IPS DF 6.9 (cell line): ENCODE measurements around the gene AANAT.

Experiments
- DNase-seq: peaks from one replicate; pipeline ENCODE4 v3.0.0-alpha.2; 2013; ENCODE audit warnings: low read depth, low spot score
- H3K27ac ChIP-seq: one replicate; pipeline ENCODE4 v1.5.1; 2013; ENCODE audit warnings: low read length, control low read depth
- H3K27me3 ChIP-seq: 2 replicates; pipeline ENCODE4 v1.6.1; 2013; ENCODE audit warnings: mild to moderate bottlenecking, low read length; ENCODE audit not compliant: control insufficient read depth, insufficient read depth
- H3K36me3 ChIP-seq: 2 replicates; pipeline ENCODE4 v1.6.1; 2013; ENCODE audit warnings: low read length; ENCODE audit not compliant: control insufficient read depth, insufficient read depth
- H3K4me1 ChIP-seq: 2 replicates; pipeline ENCODE4 v1.6.1; 2013; ENCODE audit warnings: low read length; ENCODE audit not compliant: control insufficient read depth, insufficient read depth
- H3K4me3 ChIP-seq: 2 replicates; pipeline ENCODE4 v1.5.1; 2013; ENCODE audit warnings: mild to moderate bottlenecking, low read length
- H3K9me3 ChIP-seq: 2 replicates; pipeline ENCODE4 v1.6.1; 2013; ENCODE audit warnings: low read length, inconsistent platforms; ENCODE audit not compliant: control insufficient read depth, insufficient read depth
- WGBS: extraction: QIAGEN DNeasy Blood & Tissue Kit; methylation state at CpG from one replicate; pipeline ENCODE4 v1.1.7; 2013; ENCODE audit warnings: mixed read lengths, missing lambda C conversion rate; ENCODE audit not compliant: insufficient read length, insufficient coverage; 5-methylcytosine and 5-hydroxymethylcytosine counted together

The AANAT gene

DNA sequence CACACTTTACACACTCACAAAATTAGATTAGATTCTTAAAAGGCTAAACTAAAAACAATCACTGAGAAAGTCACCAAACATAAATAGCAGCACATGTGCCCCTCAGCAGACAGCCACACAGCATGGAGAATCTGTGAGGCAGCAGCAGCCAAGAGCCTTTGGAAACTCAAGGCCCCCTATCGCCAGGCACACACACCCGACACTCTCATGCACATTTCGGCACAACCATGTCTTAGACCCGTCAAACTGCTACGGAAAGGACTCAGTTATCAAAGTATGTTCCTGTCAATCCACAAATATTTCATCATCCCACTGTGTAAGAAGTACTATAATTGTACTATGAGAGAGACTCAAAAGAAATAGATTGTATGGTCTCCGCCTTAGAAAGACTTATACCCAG is 35.4 kb upstream of the AANAT start:
- H3K36me3 ChIP-seq, result no peaks in the 10 kb centered on the region
- H3K4me3 ChIP-seq, result no peak overlapping the region
- no peaks in the 10 kb centered on the region for H3K9me3 ChIP-seq
- no peak for DNase-seq
- H3K4me1 ChIP-seq, result peaks cover 2% of the 10 kb centered on the region; the same call in 1 of the 2 replicates
- no peaks in the 10 kb centered on the region for H3K27me3 ChIP-seq
- H3K27ac ChIP-seq, result no peak overlapping the region
- WGBS, result no CpG with 5 or more reads among the region's 6 CpGs

DNA sequence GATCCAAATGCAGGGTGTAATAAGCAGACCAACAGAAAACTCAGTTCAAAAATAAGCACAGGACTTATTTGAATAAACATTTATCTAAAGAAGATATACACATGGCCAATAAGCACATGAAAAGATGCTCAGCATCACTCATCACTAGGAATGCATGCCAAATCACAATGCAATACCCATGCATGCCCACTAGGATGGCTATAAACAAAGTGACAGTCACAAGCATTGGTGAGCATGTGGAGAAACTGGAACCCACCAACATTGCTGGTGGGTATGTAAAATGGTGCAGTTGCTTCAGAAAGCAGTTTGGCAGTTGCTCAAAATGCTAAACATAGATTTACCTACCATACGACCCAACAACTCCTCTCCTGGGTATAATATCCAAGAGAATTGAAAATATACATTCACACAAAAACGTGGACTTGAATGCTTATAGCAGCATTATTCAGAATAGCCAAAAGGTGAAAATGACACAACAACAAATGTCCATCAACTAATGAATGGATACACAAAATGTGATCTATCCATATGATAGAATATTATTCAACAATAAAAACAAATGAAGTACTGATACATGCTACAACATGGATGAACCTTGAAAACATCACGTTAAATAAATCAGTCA is 34.6 kb upstream of the AANAT start:
- no peak overlapping the region for H3K27ac ChIP-seq
- H3K9me3 ChIP-seq, result no peaks in the 10 kb centered on the region
- no CpG with 5 or more reads among the region's 3 CpGs for WGBS
- DNase-seq, result no peak
- H3K36me3 ChIP-seq, result no peaks in the 10 kb centered on the region
- no peaks in the 10 kb centered on the region for H3K27me3 ChIP-seq
- H3K4me3 ChIP-seq, result no peak overlapping the region
- H3K4me1 ChIP-seq, result 0 out of 2 replicates have a peak, but pooled peaks cover 2% of the 10 kb centered on the region

GRCh38 chr17:76433693-76434092 is 33.7 kb upstream of the AANAT start:
- Histone ChIP-seq H3K9me3 (no peaks in the 10 kb centered on the region), H3K4me3 (no peak overlapping the region), H3K36me3 (no peaks in the 10 kb centered on the region), H3K27me3 (no peaks in the 10 kb centered on the region), H3K4me1 (peaks cover 3% of the 10 kb centered on the region; the same call in 1 of the 2 replicates), H3K27ac (no peak overlapping the region)
- DNase-seq, result no peak
- WGBS, result no CpG with 5 or more reads among the region's 9 CpGs

GRCh38 chr17:76434870-76435269 is 32.5 kb upstream of the AANAT start:
- Histone ChIP-seq H3K36me3 (no peaks in the 10 kb centered on the region), H3K9me3 (no peaks in the 10 kb centered on the region), H3K4me3 (no peak overlapping the region), H3K4me1 (peaks cover 3% of the 10 kb centered on the region; the same call in 1 of the 2 replicates), H3K27ac (no peak overlapping the region), H3K27me3 (no peaks in the 10 kb centered on the region)
- WGBS, result no CpG with 5 or more reads among the region's 7 CpGs
- DNase-seq, result no peak

- H3K4me3 ChIP-seq, result no peak overlapping the region
- H3K4me1 ChIP-seq, result peaks cover 6% of the 10 kb centered on the region
- no peaks in the 10 kb centered on the region for H3K36me3 ChIP-seq
- no peak overlapping the region for H3K27ac ChIP-seq
- DNase-seq, result no peak
- no peaks in the 10 kb centered on the region for H3K9me3 ChIP-seq
- H3K27me3 ChIP-seq, result no peaks in the 10 kb centered on the region
- no CpG with 5 or more reads among the region's 11 CpGs for WGBS
Measured at GRCh38 chr17:76435751-76436150, 31.7 kb upstream of the AANAT start.

DNA sequence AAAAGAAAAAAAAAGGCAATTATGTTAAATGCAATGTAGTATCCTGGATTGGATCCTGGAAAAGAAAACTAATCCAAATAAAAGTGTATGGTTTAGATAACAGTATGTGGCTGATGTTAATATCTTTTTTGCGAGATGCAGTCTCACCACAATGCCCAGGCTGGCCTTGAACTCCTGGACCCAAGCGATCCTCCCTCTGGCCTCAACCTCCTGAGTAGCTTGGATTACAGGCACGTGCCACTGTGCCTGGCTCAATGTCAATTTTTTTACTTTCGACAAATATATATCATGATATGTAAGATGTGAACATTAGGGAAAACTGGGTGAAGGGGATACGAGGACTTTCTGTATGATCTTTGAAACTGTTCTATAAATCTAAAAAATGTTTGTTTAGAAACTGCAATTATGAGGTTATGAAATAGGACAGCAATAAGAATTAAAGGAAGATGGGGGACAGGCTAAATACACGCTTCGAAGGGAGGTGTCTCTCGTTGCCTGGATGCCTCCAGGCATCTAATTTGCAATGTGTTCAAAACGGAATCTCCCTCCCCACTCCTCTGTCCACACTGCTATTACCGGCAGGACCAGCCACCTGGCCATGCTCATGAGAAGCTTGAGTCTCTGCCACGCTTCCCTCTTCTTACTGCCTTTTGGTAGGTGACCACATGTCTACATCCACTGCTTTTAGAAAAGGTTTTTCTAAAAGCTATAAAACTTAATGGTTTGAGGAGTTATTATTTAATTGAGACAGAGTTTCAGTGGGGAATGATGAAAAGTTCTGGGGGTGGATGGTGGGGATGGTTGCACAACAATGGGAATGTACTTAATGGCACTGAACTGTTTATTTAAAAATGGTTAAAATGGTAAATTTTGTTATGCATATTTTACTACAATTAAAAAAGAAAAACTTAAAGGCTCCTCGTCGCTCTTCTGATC is 29.7 kb upstream of the AANAT start:
- no CpG with 5 or more reads among the region's 13 CpGs for WGBS
- Histone ChIP-seq H3K27ac (no peak overlapping the region), H3K27me3 (no peaks in the 10 kb centered on the region), H3K9me3 (no peaks in the 10 kb centered on the region), H3K4me1 (peaks cover 19% of the 10 kb centered on the region), H3K4me3 (no peak overlapping the region), H3K36me3 (no peaks in the 10 kb centered on the region)
- DNase-seq, result no peak

- no peaks in the 10 kb centered on the region for H3K9me3 ChIP-seq
- no peak overlapping the region for H3K27ac ChIP-seq
- WGBS, result no CpG with 5 or more reads among the region's 9 CpGs
- peaks cover 19% of the 10 kb centered on the region for H3K4me1 ChIP-seq
- DNase-seq, result no peak
- no peaks in the 10 kb centered on the region for H3K36me3 ChIP-seq
- no peaks in the 10 kb centered on the region for H3K27me3 ChIP-seq
- H3K4me3 ChIP-seq, result no peak overlapping the region
Measured at GRCh38 chr17:76438906-76439305, 28.5 kb upstream of the AANAT start.

- no peaks in the 10 kb centered on the region for H3K27me3 ChIP-seq
- WGBS, result no CpG with 5 or more reads among the region's 6 CpGs
- H3K36me3 ChIP-seq, result no peaks in the 10 kb centered on the region
- peaks cover 20% of the 10 kb centered on the region for H3K4me1 ChIP-seq
- H3K9me3 ChIP-seq, result no peaks in the 10 kb centered on the region
- no peak overlapping the region for H3K27ac ChIP-seq
- no peak overlapping the region for H3K4me3 ChIP-seq
- no peak for DNase-seq
Measured at GRCh38 chr17:76439314-76439928, 28.0 kb upstream of the AANAT start.

DNA sequence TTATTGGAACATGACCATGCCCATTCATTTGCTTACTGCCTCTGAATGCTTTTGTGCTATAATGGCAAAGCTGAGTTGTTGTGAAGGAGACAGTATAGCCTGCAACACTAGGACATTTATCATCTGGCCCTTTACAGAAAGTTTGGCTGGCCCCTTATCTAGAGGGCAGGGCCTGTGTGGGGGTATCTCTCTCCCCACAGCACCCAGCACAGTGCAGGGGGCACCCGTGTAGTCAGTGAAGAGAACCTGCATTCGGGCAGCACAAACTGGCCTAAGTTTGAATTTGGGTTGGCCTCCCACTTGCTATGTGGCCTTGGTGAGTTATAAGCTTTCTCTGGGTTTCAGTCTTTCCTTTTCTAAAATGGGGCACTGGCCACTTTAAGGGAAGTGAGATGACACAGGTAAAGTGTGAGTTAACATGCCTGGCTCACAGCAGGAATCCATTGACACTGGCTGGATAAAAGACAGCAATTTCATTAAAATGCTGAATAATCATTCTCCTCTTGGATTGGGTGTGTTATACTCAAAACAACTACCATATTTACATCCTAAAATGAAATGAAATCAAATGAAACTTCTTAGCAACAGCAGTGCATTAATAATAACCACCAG is 26.5 kb upstream of the AANAT start:
- Histone ChIP-seq H3K4me1 (peaks cover 28% of the 10 kb centered on the region), H3K4me3 (no peak overlapping the region), H3K9me3 (no peaks in the 10 kb centered on the region), H3K36me3 (no peaks in the 10 kb centered on the region), H3K27me3 (no peaks in the 10 kb centered on the region), H3K27ac (no peak overlapping the region)
- no CpG with 5 or more reads among the region's 2 CpGs for WGBS
- no peak for DNase-seq

DNA sequence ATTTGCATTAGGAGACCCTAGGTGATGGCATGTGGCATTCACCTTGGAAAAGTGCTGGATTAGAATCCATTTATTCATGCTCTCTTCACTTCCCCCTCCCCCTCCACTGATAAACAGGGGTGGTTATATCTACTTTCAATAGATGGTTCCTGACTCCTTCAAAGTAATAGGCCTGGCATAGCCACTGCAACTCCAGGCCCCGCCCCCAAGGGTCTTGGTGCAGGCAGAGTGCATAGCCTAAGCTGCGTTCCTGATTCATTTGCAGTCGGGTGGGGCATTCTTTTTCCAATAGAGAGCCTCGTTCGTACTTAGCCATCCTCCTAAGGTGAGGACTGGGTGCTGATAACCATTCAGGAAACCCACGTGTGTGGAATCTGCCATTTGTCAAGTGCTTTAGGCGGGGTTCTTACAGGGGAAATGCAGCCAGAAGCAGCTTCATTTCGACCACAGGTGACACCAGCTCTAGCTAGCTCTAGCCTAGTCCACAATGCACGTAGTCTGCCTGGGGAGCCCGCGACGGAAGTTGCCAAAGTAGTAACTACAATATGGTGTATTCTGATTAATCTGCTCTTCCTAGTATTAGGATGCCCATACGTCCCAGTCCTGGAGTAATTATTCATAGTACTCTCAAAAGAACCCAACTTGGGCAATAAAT is 25.6 kb upstream of the AANAT start:
- no peak for DNase-seq
- Histone ChIP-seq H3K4me1 (peaks cover 36% of the 10 kb centered on the region), H3K9me3 (no peaks in the 10 kb centered on the region), H3K36me3 (no peaks in the 10 kb centered on the region), H3K27ac (no peak overlapping the region), H3K4me3 (no peak overlapping the region), H3K27me3 (no peaks in the 10 kb centered on the region)
- WGBS, result no CpG with 5 or more reads among the region's 13 CpGs
